IPS-20b (cell line): ENCODE measurements around the gene ETNK2.

ENCODE experiments used
- H3K27ac ChIP-seq: one replicate; pipeline ENCODE4 v1.5.1; 2013; ENCODE audit warnings: low read length
- H3K27me3 ChIP-seq: 2 replicates; pipeline ENCODE4 v1.6.1; 2013; ENCODE audit warnings: mild to moderate bottlenecking, low read length, inconsistent platforms; ENCODE audit not compliant: insufficient read depth
- H3K36me3 ChIP-seq: 2 replicates; pipeline ENCODE4 v1.6.1; 2013; ENCODE audit warnings: low read depth, mild to moderate bottlenecking, inconsistent platforms, low read length, moderate library complexity; ENCODE audit not compliant: insufficient read depth
- H3K4me1 ChIP-seq: 2 replicates; pipeline ENCODE4 v1.6.1; 2013; ENCODE audit warnings: mild to moderate bottlenecking, control low read depth, inconsistent platforms, low read length, moderate library complexity; ENCODE audit not compliant: insufficient read depth
- H3K4me3 ChIP-seq: 2 replicates; pipeline ENCODE4 v1.5.1; 2013; ENCODE audit warnings: mild to moderate bottlenecking, low read length, inconsistent platforms
- H3K9ac ChIP-seq: 2 replicates; pipeline ENCODE4 v1.6.1; 2013; ENCODE audit warnings: low read depth, mild to moderate bottlenecking, inconsistent platforms, low read length, moderate library complexity
- H3K9me3 ChIP-seq: 2 replicates; pipeline ENCODE4 v1.6.1; 2013; ENCODE audit warnings: mild to moderate bottlenecking, low read depth, low read length, inconsistent platforms; ENCODE audit not compliant: insufficient read depth

ETNK2 gene

DNA sequence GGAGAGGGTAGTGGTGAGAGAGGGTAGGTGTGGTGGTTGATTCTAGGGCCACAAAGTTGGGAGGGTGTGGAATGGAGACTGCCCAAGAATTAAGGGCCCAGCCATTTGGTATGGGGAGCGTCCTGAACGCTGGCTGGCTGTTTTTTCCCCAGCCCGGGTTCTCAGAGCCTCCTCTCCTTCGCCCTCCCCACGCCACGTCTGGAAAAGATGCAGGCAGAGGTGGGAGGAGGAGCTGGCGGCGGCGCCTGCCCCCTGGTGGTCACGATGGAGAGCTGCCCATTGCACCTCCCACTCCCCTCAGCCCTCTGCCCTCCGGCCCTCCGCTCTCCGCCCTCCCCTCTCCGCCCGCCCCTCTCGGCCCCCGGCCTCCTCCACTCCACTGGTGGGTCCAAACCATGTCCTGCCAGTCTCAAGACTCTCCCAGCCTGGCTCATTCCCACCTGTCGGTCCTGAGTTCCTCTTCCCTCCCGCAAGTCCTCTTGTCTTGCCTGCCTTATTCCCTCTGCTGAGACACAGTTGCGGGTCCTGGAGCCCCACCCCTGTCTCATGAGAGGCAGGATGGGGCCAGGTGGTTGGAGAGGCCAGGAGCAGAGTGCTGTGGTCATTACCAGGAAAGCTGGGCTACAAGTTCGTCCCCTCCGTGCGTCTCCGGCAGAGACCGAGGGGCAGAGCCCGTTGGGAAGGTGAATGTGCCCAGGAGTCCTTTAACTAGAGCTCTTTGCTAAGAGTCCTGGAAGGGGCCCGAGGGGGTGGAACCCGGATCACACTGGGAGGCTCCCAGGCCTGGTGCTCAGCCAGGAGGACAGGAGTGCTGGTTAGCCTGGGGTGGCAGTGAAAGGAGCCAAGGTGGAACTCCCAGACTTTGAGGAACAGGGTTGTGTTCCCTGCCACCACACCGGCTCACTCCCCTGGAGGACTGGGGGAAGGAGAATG, 22.6 kb downstream of the ETNK2 start:
- Histone ChIP-seq H3K27me3 (no peaks in the 10 kb centered on the region), H3K9ac (peak overlapping the region; percentile 43; the same call in 1 of the 2 replicates), H3K4me1 (peaks cover 6% of the 10 kb centered on the region; the same call in 1 of the 2 replicates), H3K4me3 (peak overlapping the region; percentile 52; the same call in 1 of the 2 replicates), H3K36me3 (peaks cover 54% of the 10 kb centered on the region), H3K27ac (no peak overlapping the region), H3K9me3 (no peaks in the 10 kb centered on the region)

DNA sequence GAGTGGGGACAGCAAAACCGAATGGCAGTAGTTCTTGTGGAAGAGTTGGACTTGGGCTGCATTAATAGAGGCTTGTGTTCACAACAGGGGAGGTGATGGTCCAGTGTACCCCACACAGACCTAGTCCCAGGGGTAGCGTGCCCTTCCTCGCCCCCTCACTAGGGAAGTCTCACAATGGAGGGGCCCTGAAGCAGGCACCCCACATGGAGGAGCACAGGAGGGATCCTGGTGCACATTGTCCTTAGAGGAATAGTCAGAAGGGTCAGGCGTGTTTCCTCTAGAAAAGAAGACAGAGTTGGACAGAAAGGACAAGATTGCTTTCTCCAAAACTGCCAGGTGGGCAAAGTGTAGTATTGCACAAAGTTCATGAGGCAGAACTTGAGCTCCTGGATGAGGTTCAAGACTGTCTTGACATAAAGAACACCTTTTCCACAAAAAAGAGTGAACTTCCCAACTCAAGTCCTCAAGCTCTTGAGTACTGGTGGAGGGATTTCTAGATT, 23.3 kb downstream of the ETNK2 start:
- no peaks in the 10 kb centered on the region for H3K27me3 ChIP-seq
- H3K36me3 ChIP-seq: peaks cover 58% of the 10 kb centered on the region
- peaks cover 6% of the 10 kb centered on the region; the same call in 1 of the 2 replicates for H3K4me1 ChIP-seq
- H3K4me3 ChIP-seq: no peak overlapping the region
- no peak overlapping the region for H3K27ac ChIP-seq
- no peak overlapping the region for H3K9ac ChIP-seq
- no peaks in the 10 kb centered on the region for H3K9me3 ChIP-seq

DNA sequence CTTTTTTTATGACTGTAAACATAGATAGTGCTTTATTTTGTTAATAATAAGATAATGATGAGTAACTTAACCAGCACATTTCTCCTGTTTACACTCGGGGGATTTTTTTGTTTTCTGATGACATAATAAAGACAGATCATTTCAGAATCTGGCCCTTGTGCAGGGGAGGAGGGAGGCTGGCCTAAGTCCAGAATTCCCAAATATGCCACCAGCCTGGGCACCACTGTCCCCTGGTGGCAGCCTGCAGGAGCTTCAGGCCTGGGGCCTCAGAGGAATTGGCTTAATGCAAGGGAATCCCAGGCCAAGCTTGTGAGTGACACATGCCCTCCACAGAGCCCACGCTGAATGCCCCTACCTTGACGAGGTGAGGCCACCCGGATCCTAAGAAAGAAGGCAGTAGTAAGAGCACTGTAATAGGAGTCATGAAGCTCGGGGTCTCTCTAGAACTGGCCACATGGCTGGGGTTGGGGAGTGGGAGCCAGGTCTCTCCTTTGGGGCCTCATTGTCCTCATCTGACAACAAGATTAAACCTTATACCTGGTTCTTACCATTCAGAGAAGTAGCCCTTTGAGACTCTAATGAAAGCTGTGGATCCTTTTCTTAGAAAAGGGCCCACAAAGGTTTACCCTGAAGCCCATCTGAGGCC, 24.1 kb downstream of the ETNK2 start:
- H3K36me3 ChIP-seq: peaks cover 65% of the 10 kb centered on the region
- H3K9me3 ChIP-seq: no peaks in the 10 kb centered on the region
- H3K4me1 ChIP-seq: peaks cover 6% of the 10 kb centered on the region; the same call in 1 of the 2 replicates
- no peak overlapping the region for H3K9ac ChIP-seq
- no peak overlapping the region for H3K27ac ChIP-seq
- no peaks in the 10 kb centered on the region for H3K27me3 ChIP-seq
- no peak overlapping the region for H3K4me3 ChIP-seq

DNA sequence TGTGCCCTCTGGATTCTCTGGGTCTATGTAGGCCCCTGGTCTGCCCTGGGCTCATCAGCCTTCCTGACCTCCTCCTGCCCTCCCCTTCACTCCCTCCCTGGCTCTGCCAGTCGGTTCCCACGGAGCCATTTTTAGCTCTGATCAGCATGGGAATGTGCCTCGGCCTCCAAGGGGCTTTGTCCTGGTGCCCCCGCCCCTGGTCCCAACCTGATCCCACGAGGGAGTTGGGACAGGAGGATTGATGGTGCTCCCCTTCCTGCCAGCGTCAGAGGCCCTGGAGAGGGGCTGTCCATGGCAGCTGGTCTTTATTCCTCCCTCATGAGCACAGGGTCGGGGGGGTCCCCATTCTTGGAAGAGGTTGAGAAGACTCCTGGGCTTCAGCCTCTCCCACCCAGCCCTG, 24.9 kb downstream of the ETNK2 start:
- Histone ChIP-seq H3K4me1 (peaks cover 6% of the 10 kb centered on the region; the same call in 1 of the 2 replicates), H3K4me3 (no peak overlapping the region), H3K27ac (no peak overlapping the region), H3K9ac (no peak overlapping the region), H3K9me3 (no peaks in the 10 kb centered on the region), H3K27me3 (no peaks in the 10 kb centered on the region), H3K36me3 (peaks cover 73% of the 10 kb centered on the region)

DNA sequence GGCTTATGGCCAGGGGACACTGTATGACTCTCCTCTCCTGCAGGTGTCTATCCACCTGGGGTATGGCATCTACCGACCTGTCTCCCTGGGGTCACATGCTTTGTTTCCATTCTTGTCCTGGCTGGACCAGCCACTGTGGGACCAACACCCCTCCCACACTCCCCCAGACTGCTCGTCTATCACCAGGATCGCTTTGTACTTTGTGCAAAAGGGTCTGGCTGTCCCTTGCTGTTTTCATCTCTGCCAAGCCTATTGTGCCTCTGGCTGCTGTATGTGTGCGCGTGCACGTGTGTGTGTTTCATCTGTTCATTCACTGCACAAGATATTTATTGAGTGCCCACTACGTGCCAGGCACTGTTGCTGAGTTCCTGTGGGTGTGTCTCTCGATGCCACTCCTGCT, 25.5 kb downstream of the ETNK2 start:
- Histone ChIP-seq H3K4me3 (no peak overlapping the region), H3K9me3 (no peaks in the 10 kb centered on the region), H3K9ac (no peak overlapping the region), H3K27me3 (no peaks in the 10 kb centered on the region), H3K4me1 (peaks cover 6% of the 10 kb centered on the region; the same call in 1 of the 2 replicates), H3K36me3 (peaks cover 79% of the 10 kb centered on the region), H3K27ac (no peak overlapping the region)

DNA sequence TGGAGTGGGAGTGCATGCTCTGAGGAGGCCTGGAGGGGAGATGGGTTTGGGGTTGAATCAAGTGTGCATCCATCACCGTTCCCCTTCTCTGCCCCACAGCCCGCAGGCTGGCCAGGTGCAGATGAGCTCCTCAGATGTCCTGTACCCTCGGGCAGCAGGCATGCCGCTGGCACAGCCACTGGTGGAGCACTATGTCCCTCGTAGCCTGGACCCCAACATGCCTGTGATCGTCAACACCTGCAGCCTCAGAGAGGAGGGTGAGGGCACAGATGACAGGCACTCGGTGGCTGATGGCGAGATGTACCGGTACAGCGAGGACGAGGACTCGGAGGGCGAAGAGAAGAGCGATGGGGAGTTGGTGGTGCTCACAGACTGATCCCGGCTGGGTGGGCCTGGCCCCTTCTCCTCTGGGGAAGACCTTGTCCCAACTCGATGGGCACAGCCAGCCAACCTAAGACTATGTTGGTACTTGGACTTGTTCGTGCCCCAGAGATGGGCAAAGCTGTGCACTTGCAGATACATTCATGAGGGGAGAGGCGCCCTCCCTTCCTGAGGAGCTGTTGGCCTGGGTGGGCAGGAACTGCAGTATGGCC, 26.0 kb downstream of the ETNK2 start:
- H3K27me3 ChIP-seq: no peaks in the 10 kb centered on the region
- H3K36me3 ChIP-seq: peaks cover 83% of the 10 kb centered on the region
- no peak overlapping the region for H3K9ac ChIP-seq
- no peaks in the 10 kb centered on the region for H3K9me3 ChIP-seq
- H3K4me1 ChIP-seq: peaks cover 3% of the 10 kb centered on the region; the same call in 1 of the 2 replicates
- no peak overlapping the region for H3K4me3 ChIP-seq
- no peak overlapping the region for H3K27ac ChIP-seq

DNA sequence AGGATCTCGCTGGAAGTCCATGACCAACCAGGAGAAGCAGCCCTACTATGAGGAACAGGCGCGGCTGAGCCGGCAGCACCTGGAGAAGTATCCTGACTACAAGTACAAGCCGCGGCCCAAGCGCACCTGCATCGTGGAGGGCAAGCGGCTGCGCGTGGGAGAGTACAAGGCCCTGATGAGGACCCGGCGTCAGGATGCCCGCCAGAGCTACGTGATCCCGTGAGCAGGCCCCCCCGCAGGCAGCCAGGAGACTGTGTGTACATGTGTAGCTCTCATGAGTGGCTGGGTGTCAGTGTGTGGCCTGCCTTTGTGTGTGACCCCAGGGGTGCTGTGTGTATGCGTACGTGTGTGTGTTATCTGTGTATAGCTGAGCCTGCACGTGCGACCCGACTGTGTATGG, 27.2 kb downstream of the ETNK2 start:
- Histone ChIP-seq H3K27me3 (no peaks in the 10 kb centered on the region), H3K9me3 (no peaks in the 10 kb centered on the region), H3K27ac (no peak overlapping the region), H3K4me3 (no peak overlapping the region), H3K9ac (no peak overlapping the region), H3K36me3 (peaks cover 86% of the 10 kb centered on the region), H3K4me1 (peaks cover 3% of the 10 kb centered on the region; the same call in 1 of the 2 replicates)

DNA sequence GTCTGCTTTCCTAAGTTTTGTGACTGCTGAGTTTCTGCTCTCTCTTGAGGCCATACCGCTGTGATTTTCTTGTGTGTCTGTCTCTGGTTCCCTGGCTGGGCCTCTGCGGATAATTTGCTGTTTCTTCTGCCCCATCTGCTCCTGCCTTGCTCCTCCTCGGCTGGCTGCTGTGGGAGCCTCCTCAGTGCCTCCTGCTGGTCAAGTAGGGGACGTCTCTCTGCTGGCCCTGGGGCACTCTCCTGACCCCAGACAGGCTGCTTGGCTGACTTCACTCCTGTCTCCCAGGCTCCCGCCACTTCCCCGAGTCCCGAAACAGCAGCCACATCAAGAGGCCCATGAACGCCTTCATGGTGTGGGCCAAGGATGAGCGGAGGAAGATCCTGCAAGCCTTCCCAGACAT, 28.5 kb downstream of the ETNK2 start:
- no peaks in the 10 kb centered on the region for H3K9me3 ChIP-seq
- no peak overlapping the region for H3K4me3 ChIP-seq
- no peak overlapping the region for H3K27ac ChIP-seq
- no peak overlapping the region for H3K9ac ChIP-seq
- H3K36me3 ChIP-seq: peaks cover 94% of the 10 kb centered on the region
- H3K27me3 ChIP-seq: no peaks in the 10 kb centered on the region
- H3K4me1 ChIP-seq: no peaks in the 10 kb centered on the region; the same call in 1 of the 2 replicates

DNA sequence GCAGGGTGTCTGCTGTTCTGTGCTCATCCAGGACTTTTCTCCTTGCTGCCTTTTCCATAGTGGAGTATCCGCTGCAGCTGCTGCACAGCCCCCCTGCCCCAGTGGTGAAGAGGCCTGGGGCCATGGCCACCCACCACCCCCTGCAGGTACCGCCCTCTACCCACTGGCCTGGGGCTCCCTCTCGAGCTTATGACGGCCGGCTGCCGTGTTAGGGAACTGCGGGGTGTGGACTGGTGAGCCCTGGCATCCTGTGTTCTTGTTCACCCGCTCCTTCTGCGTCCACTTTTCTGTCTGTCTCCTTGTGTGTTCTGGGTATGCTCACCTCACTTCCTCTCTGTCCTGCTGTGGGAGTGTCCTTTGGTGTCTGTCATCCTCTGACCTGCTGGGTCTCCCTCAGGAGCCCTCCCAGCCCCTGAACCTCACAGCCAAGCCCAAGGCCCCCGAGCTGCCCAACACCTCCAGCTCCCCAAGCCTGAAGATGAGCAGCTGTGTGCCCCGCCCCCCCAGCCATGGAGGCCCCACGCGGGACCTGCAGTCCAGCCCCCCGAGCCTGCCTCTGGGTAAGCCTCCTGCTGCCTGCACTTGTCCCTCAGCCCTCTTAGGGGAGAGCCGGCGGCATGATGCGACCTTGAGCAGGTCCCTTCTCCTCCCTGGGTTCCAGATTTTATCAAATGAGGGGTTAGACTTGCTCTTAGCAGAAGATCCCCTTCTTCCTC, 29.8 kb downstream of the ETNK2 start:
- H3K36me3 ChIP-seq: peaks cover 94% of the 10 kb centered on the region
- no peaks in the 10 kb centered on the region for H3K9me3 ChIP-seq
- H3K27ac ChIP-seq: no peak overlapping the region
- H3K4me1 ChIP-seq: no peaks in the 10 kb centered on the region
- H3K9ac ChIP-seq: no peak overlapping the region
- H3K27me3 ChIP-seq: no peaks in the 10 kb centered on the region
- H3K4me3 ChIP-seq: no peak overlapping the region

DNA sequence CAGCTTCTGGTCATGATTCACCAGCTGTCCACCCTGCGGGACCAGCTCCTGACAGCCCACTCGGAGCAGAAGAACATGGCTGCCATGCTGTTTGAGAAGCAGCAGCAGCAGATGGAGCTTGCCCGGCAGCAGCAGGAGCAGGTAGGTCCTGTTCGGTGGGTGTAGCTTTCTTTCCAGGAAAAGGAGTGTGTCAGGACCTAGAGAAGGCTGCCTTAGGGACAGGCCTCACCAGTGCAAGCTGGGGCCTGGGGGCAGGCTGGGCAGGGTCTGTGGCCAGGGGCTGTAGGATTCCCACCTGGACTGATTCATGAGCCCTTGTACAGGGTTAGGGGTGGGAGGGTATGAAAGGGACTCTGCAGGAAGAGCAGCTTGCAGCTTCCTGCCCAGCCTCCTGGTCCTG, 35.3 kb downstream of the ETNK2 start:
- no peaks in the 10 kb centered on the region for H3K27me3 ChIP-seq
- no peaks in the 10 kb centered on the region for H3K4me1 ChIP-seq
- no peak overlapping the region for H3K9ac ChIP-seq
- peaks cover 68% of the 10 kb centered on the region for H3K36me3 ChIP-seq
- no peaks in the 10 kb centered on the region for H3K9me3 ChIP-seq
- no peak overlapping the region for H3K27ac ChIP-seq
- H3K4me3 ChIP-seq: no peak overlapping the region

DNA sequence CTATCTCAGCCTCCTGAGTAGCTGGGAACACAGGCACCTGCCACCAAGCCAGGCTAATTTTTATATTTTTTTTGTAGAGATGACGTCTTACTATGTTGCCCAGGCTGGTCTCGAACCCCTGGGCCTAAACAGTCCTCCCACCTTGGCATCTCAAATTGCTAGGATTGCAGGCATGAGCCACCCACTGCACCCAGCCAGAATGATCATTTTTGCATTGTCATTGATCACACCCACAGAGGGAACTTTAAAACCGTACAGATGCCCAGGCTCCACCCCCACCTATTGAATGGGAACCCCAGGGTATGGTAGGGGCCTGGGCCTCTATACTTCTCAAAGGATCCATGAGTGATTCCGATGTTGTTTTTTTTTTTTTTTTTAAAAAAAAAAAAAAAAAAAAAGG, 36.7 kb downstream of the ETNK2 start:
- peaks cover 57% of the 10 kb centered on the region for H3K36me3 ChIP-seq
- H3K27me3 ChIP-seq: no peaks in the 10 kb centered on the region
- peaks cover 11% of the 10 kb centered on the region; the same call in 1 of the 2 replicates for H3K4me1 ChIP-seq
- no peak overlapping the region for H3K9ac ChIP-seq
- H3K27ac ChIP-seq: no peak overlapping the region
- H3K9me3 ChIP-seq: no peaks in the 10 kb centered on the region
- H3K4me3 ChIP-seq: no peak overlapping the region
